CD14-positive monocyte (primary cell): ENCODE data around the gene SLCO4C1. TPM values are rescaled to one million over a fixed set of nuclear protein-coding genes. Genes with fewer than 3 reads are reported as not detected.
A peak's percentile ranks its signal among the peaks of the same experiment; 100 is the strongest.

Experiments
- DNase-seq, 3 donors: peaks; one replicate each; pipeline ENCODE4 v3.0.0-alpha.2; 2011 to 2022
- H2AFZ ChIP-seq: 2 replicates; pipeline ENCODE4 v1.6.0; 2012; ENCODE audit warnings: mild to moderate bottlenecking, low read depth, low read length, inconsistent platforms; ENCODE audit not compliant: insufficient read depth, poor library complexity, severe bottlenecking
- H3K27ac ChIP-seq, 2 donors: 1 replicate in 1 of 2; 2 replicates in 1 of 2; pipeline ENCODE4 v1.5.1; 2012 to 2013; ENCODE audit warnings: low read length in 2 of 2, control low read depth in 1 of 2, inconsistent platforms in 1 of 2, low read depth in 1 of 2, mild to moderate bottlenecking in 1 of 2
- H3K27me3 ChIP-seq, 2 donors: one replicate each; pipeline versions ENCODE4 v1.6.0 to v1.6.1; 2011 to 2013; ENCODE audit warnings: low read length in 2 of 2; ENCODE audit not compliant: control insufficient read depth in 2 of 2, insufficient read depth in 2 of 2
- H3K36me3 ChIP-seq, 2 donors: replicated peaks in 1 of 2; 1 replicate in 1 of 2; 2 replicates in 1 of 2; pipeline versions ENCODE4 v1.5.1 to v1.6.1; 2012 to 2013; ENCODE audit warnings: low read length in 2 of 2, control low read depth in 1 of 2, inconsistent platforms in 1 of 2, mild to moderate bottlenecking in 1 of 2; ENCODE audit not compliant: insufficient read depth in 2 of 2, control insufficient read depth in 1 of 2
- H3K4me1 ChIP-seq, 2 donors: 1 replicate in 1 of 2; 2 replicates in 1 of 2; pipeline versions ENCODE4 v1.5.1 to v1.6.1; 2012 to 2013; ENCODE audit warnings: low read length in 2 of 2, control low read depth in 1 of 2, inconsistent platforms in 1 of 2, mild to moderate bottlenecking in 1 of 2, moderate library complexity in 1 of 2; ENCODE audit not compliant: insufficient read depth in 2 of 2, control insufficient read depth in 1 of 2
- H3K4me2 ChIP-seq: replicated peaks from 2 replicates; pipeline ENCODE3; 2012; ENCODE audit warnings: low read length, moderate library complexity, mild to moderate bottlenecking; ENCODE audit not compliant: poor library complexity, severe bottlenecking; ENCODE audit errors: extremely low read depth
- H3K4me3 ChIP-seq, 3 experiments: fragments of 200-600 bp in 1 of 3; sonication (generic) in 1 of 3; replicated peaks in 1 of 3; 1 replicate in 2 of 3; 2 replicates in 1 of 3; pipeline ENCODE4 v1.5.1; 2011 to 2013; ENCODE audit warnings: low read length in 3 of 3, mild to moderate bottlenecking in 3 of 3, control low read depth in 2 of 3, low read depth in 2 of 3, inconsistent platforms in 1 of 3, moderate library complexity in 1 of 3
- H3K79me2 ChIP-seq: 2 replicates; pipeline ENCODE4 v1.6.0; 2012; ENCODE audit warnings: mild to moderate bottlenecking, control low read depth, inconsistent platforms, low read length, moderate library complexity; ENCODE audit not compliant: insufficient read depth
- H3K9ac ChIP-seq: 2 replicates; pipeline ENCODE4 v1.6.0; 2017; ENCODE audit warnings: low read length, mild to moderate bottlenecking; ENCODE audit not compliant: insufficient read depth, poor library complexity, severe bottlenecking
- H3K9me3 ChIP-seq, 2 donors: replicated peaks in 1 of 2; 1 replicate in 1 of 2; 2 replicates in 1 of 2; pipeline versions ENCODE4 v1.5.1 to v1.6.1; 2012 to 2013; ENCODE audit warnings: low read length in 2 of 2, control low read depth in 1 of 2; ENCODE audit not compliant: control insufficient read depth in 1 of 2, insufficient read depth in 1 of 2
- H4K20me1 ChIP-seq: 2 replicates; pipeline ENCODE4 v1.6.0; 2012; ENCODE audit warnings: mild to moderate bottlenecking, low read length, control low read depth, moderate library complexity; ENCODE audit not compliant: insufficient read depth
- H3K27ac Mint-ChIP-seq, 7 donors: one replicate each; pipeline ENCODE4 v1.8.0; 2020; ENCODE audit warnings: mild to moderate bottlenecking in 7 of 7, mixed read lengths in 7 of 7, moderate library complexity in 6 of 7, inconsistent platforms in 2 of 7
- H3K27me3 Mint-ChIP-seq, 3 donors: one replicate each; pipeline ENCODE4 v1.8.0; 2021 to 2022; ENCODE audit warnings: low read depth in 3 of 3, mild to moderate bottlenecking in 3 of 3, mixed read lengths in 3 of 3, moderate library complexity in 3 of 3, inconsistent platforms in 1 of 3
- H3K36me3 Mint-ChIP-seq, 2 donors: one replicate each; pipeline ENCODE4 v1.8.0; 2020; ENCODE audit warnings: mixed read lengths in 2 of 2, inconsistent platforms in 1 of 2, mild to moderate bottlenecking in 1 of 2
- H3K4me1 Mint-ChIP-seq: one replicate; pipeline ENCODE4 v1.8.0; 2020; ENCODE audit warnings: mild to moderate bottlenecking, mixed read lengths
- H3K4me3 Mint-ChIP-seq, 2 donors: one replicate each; pipeline ENCODE4 v1.8.0; 2020; ENCODE audit warnings: mild to moderate bottlenecking in 2 of 2, mixed read lengths in 2 of 2, moderate library complexity in 1 of 2
- H3K9me3 Mint-ChIP-seq, 7 donors: one replicate each; pipeline ENCODE4 v1.8.0; 2020 to 2022; ENCODE audit warnings: mixed read lengths in 7 of 7, mild to moderate bottlenecking in 6 of 7, moderate library complexity in 6 of 7, inconsistent platforms in 2 of 7
- CTCF ChIP-seq: fragments of 200-600 bp; IDR thresholded peaks from one replicate; pipeline ENCODE4 v1.8.0; 2022; ENCODE audit warnings: antibody characterized with exemption, mild to moderate bottlenecking
- WGBS: methylation state at CpG from one replicate; pipeline ENCODE4 v1.1.5; 2013; ENCODE audit warnings: missing lambda C conversion rate; ENCODE audit not compliant: insufficient coverage; 5-methylcytosine and 5-hydroxymethylcytosine counted together
- intact Hi-C, 2 donors: fragments of 100-400 bp; cut with micrococcal nuclease; formaldehyde crosslinking; loops; one replicate each; pipeline versions ENCODE4 v1.15.0 to v1.15.1; 2023
- polyA plus RNA-seq, 3 donors: library from polyadenylated mRNA; depleted of rRNA in 1 of 3; unstranded in 2 of 3; stranded (reverse) in 1 of 3; fragments of 300-500 nt in 2 of 3; fragments of >200 nt in 1 of 3; fragmentation: Illumina TruSeq in 2 of 3; gene quantifications; 1 replicate in 2 of 3; 2 replicates in 1 of 3; pipeline ENCODE4 v1.2.3, GENCODE V29; 2012 to 2021

SLCO4C1 gene
- polyA plus RNA-seq, 3 donors: 1.8 to 3.9 (median 2.4) TPM

- Histone ChIP-seq H3K9me3 (peaks cover 4 to 6% of the 10 kb centered on the region in 2 donors), H2AFZ (no peak overlapping the region), H3K79me2 (no peaks in the 10 kb centered on the region), H3K9ac (no peak overlapping the region), H4K20me1 (no peaks in the 10 kb centered on the region), H3K4me1 (peaks cover 1 to 4% of the 10 kb centered on the region in 2 donors), H3K27me3 (no peaks in the 10 kb centered on the region), H3K4me3 (no peak overlapping the region), H3K4me2 (no peak overlapping the region), H3K27ac (no peak overlapping the region), H3K36me3 (no peaks in the 10 kb centered on the region)
- no peak for DNase-seq
- WGBS: 33% methylated on average over 1 of the region's 4 CpGs
- Mint-ChIP-seq H3K4me1 (peaks cover 2% of the 10 kb centered on the region), H3K9me3 (peaks cover 4 to 23% (median 9%) of the 10 kb centered on the region in 7 donors), H3K27me3 (no peaks in the 10 kb centered on the region), H3K4me3 (no peak overlapping the region), H3K36me3 (peaks cover 0 to 2% of the 10 kb centered on the region in 2 donors), H3K27ac (no peak overlapping the region)
- no peak for TF ChIP-seq CTCF
- intact Hi-C loops: no loop called here
Observed at GRCh38 chr5:102216678-102217077, 79.4 kb downstream of the SLCO4C1 start.

- H3K4me1 ChIP-seq: peaks cover 12 to 17% of the 10 kb centered on the region in 2 donors
- intact Hi-C loops: no loop called here
- Mint-ChIP-seq H3K27ac (peak overlapping the region in 1 of 7 donors; percentile 72), H3K27me3 (no peaks in the 10 kb centered on the region), H3K36me3 (no peaks in the 10 kb centered on the region), H3K9me3 (peaks cover 2 to 13% (median 5%) of the 10 kb centered on the region in 7 donors), H3K4me1 (peaks cover 15% of the 10 kb centered on the region), H3K4me3 (peak overlapping the region in 1 of 2 donors; percentile 26)
- H3K9me3 ChIP-seq: peaks cover 0 to 6% of the 10 kb centered on the region in 2 donors
- no peak for TF ChIP-seq CTCF
- no peak overlapping the region for H3K9ac ChIP-seq
- peak; percentile 60 to 82 (median 82) for DNase-seq
- no CpG with 5 or more reads among the region's 1 CpG for WGBS
- peak overlapping the region; percentile 29 for H3K4me2 ChIP-seq
- H3K27ac ChIP-seq: peak overlapping the region in 1 of 2 donors; percentile 49
- H2AFZ ChIP-seq: no peak overlapping the region
- no peaks in the 10 kb centered on the region for H3K79me2 ChIP-seq
- H3K27me3 ChIP-seq: no peaks in the 10 kb centered on the region
- no peaks in the 10 kb centered on the region for H3K36me3 ChIP-seq
- peak overlapping the region in 1 of 3 experiments; percentile 7 for H3K4me3 ChIP-seq
- H4K20me1 ChIP-seq: no peaks in the 10 kb centered on the region
Observed at GRCh38 chr5:102211165-102211564, 84.9 kb downstream of the SLCO4C1 start.
